Body of pancreas (tissue), 4 donors: ENCODE results near the gene CXCL12.

ENCODE experiments used
- POLR2A ChIP-seq, 3 donors: fragments of 450-650 bp; IDR thresholded peaks; one replicate each; pipeline ENCODE4 v1.6.1; 2016; ENCODE audit warnings: antibody characterized with exemption in 3 of 3, mild to moderate bottlenecking in 2 of 3
- TF ChIP-seq, protein P1 (sequence below), 7 experiments: fragments of 450-650 bp in 4 of 7; fragments of 200-600 bp in 3 of 7; sonication (generic) in 3 of 7; IDR thresholded peaks; one replicate each; pipeline ENCODE4 v1.5.1; 2016 to 2019; ENCODE audit warnings: antibody characterized with exemption in 7 of 7

DNA sequence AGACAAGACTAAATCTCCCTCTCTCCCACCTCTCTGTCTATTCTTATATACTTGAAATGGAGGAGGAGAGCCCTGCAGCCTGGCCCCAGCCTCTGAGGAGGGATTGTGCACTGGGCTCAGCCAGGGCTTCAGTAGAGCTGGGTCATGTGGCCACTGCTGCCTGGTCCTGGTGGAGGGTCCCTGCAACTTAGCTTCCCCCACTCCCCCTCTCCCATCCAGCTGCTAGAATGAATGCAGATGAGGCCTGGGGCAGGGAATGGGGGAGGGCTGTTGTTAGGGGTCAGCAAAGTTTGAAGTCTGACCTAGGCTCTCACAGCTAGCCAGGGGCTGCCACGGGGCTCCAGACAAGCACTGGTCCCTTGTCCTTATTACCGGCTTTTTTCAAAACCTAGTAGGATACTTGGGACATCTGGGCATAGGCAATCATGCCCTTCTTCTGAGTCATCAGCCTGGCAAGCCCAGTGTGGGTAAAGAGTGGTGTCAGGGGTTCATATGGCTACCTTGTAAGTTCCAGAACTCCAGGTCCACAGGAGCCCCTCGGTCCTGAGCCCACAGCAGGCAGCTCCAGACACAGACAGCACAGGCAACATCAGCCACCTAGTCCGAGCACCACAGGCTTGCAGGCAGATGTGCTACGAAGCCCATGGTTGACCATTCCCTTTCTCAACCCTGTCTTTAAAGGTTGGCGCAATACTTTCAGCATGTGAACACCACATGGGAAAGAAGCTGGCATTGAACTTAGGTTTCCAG, 12.8 kb upstream of the CXCL12 start:
- TF ChIP-seq, protein P1, sequence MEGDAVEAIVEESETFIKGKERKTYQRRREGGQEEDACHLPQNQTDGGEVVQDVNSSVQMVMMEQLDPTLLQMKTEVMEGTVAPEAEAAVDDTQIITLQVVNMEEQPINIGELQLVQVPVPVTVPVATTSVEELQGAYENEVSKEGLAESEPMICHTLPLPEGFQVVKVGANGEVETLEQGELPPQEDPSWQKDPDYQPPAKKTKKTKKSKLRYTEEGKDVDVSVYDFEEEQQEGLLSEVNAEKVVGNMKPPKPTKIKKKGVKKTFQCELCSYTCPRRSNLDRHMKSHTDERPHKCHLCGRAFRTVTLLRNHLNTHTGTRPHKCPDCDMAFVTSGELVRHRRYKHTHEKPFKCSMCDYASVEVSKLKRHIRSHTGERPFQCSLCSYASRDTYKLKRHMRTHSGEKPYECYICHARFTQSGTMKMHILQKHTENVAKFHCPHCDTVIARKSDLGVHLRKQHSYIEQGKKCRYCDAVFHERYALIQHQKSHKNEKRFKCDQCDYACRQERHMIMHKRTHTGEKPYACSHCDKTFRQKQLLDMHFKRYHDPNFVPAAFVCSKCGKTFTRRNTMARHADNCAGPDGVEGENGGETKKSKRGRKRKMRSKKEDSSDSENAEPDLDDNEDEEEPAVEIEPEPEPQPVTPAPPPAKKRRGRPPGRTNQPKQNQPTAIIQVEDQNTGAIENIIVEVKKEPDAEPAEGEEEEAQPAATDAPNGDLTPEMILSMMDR (IDR thresholded peaks at IDR 0.05), result no peak
- no peak for TF ChIP-seq POLR2A (IDR thresholded peaks at IDR 0.05)
